ENCODE results near the gene POLR1B. TPM values are rescaled to one million over a fixed set of nuclear protein-coding genes. Genes with fewer than 3 reads are reported as not detected.

Gene POLR1B
- total and polyA plus RNA-seq, 5 experiments from 2014 or later = 14.9 to 33.8 (median 23.8) TPM

- peak overlapping the region; percentile 62 to 83 (median 77) for H3K4me3 Mint-ChIP-seq
Observed at GRCh38 chr2:112626604-112627059, 84.4 kb downstream of the POLR1B start.

More at GRCh38 chr2:112626604-112627059, 84.4 kb downstream of the POLR1B start:
- DNase-seq = peak; percentile 41 to 84 (median 64)
- H3K27me3 Mint-ChIP-seq = peaks cover 0 to 2% (median 0%) of the 10 kb centered on the region in 5 donors
- no peaks in the 10 kb centered on the region for H3K36me3 Mint-ChIP-seq
- peak; percentile 59 to 66 for ATAC-seq
- no peaks in the 10 kb centered on the region for H3K9me3 Mint-ChIP-seq
- peak overlapping the region; percentile 34 to 95 (median 88) for H3K27ac Mint-ChIP-seq
- POLR2A ChIA-PET = interaction anchor here (0.6 to 14.0 kb wide), 5 partner anchors 18 to 99 kb away, joined by 3 to 330 read pairs (median 4); partner anchors contain the start of gene SLC20A1
- H3K4me1 Mint-ChIP-seq = peaks cover 19 to 76% (median 56%) of the 10 kb centered on the region in 4 donors

Other genes starting within 250 kb of the POLR1B start
- gene RGPD8, start 108.8 kb upstream of the POLR1B start, total RNA-seq = 10 to 100 TPM; 32.4 to 37.5 TPM
- gene RGPD8, start 108.8 kb upstream of the POLR1B start, polyA plus RNA-seq = 1 to 10 TPM in 2 of 3 donors, under 1 TPM in 1; 0.68 to 3.6 (median 3.6) TPM
- gene TTL, start 60.3 kb upstream of the POLR1B start, total RNA-seq = 10 to 100 TPM; 15.8 to 18.9 TPM
- 1 to 10 TPM; 1.7 to 3.3 (median 3.3) TPM for gene TTL, start 60.3 kb upstream of the POLR1B start, polyA plus RNA-seq
- gene CHCHD5, start 42.1 kb downstream of the POLR1B start, total RNA-seq = 10 to 100 TPM; 20.8 to 27.1 TPM
- gene CHCHD5, start 42.1 kb downstream of the POLR1B start, polyA plus RNA-seq = 10 to 100 TPM; 43.6 to 61.7 (median 46.2) TPM
- 10 to 100 TPM; 71.2 to 75.6 TPM for gene SLC20A1, start 103.5 kb downstream of the POLR1B start, total RNA-seq
- gene SLC20A1, start 103.5 kb downstream of the POLR1B start, polyA plus RNA-seq = 10 to 100 TPM; 17.0 to 33.7 (median 21.2) TPM
- not detected for gene NT5DC4, start 178.6 kb downstream of the POLR1B start, total RNA-seq
- not detected for gene NT5DC4, start 178.6 kb downstream of the POLR1B start, polyA plus RNA-seq
- not detected for gene CKAP2L, start 222.1 kb downstream of the POLR1B start, total RNA-seq
- gene CKAP2L, start 222.1 kb downstream of the POLR1B start, polyA plus RNA-seq = not detected
- gene IL1A, start 242.0 kb downstream of the POLR1B start, total RNA-seq = not detected
- gene IL1A, start 242.0 kb downstream of the POLR1B start, polyA plus RNA-seq = not detected